Dermis microvascular lymphatic vessel endothelial cell (primary cell): ENCODE data around the gene MST1. TPM values are rescaled to one million over a fixed set of nuclear protein-coding genes. Genes with fewer than 3 reads are reported as not detected.

ENCODE experiments used
- DNase-seq, 2 donors: peaks; one replicate each; pipeline versions ENCODE4 v3.0.0 to v3.0.0-alpha.2; 2010; ENCODE audit warnings: low read depth in 2 of 2
- total RNA-seq: library from RNA; depleted of rRNA; stranded (reverse); fragments of >200 nt; gene quantifications from 2 replicates; pipeline ENCODE4 v1.2.1, GENCODE V29; 2014

The MST1 gene
- total RNA-seq, 1 donor from 2014 or later, result 1.8 TPM

DNA sequence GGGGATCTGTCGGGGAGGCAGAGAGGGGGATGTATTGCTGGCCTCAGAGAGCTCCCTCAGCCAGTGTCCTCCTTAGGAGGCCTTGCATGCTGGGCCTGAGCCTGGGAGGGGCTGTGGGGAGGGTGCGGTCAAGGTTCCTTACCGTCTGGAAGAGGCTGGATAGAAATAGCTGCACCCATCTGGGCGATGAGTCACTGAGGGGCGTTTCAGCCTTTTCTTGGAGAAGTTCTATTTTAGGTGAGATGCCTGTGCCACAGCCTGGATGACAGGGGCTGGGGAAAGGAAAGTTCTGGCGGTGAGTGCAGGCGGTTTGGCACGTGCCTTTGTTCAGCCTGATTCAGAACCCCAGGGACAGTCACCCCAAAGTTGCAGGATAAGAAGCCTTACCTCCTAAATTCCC lies 50.8 kb downstream of the MST1 start:
- no peak for DNase-seq

DNA sequence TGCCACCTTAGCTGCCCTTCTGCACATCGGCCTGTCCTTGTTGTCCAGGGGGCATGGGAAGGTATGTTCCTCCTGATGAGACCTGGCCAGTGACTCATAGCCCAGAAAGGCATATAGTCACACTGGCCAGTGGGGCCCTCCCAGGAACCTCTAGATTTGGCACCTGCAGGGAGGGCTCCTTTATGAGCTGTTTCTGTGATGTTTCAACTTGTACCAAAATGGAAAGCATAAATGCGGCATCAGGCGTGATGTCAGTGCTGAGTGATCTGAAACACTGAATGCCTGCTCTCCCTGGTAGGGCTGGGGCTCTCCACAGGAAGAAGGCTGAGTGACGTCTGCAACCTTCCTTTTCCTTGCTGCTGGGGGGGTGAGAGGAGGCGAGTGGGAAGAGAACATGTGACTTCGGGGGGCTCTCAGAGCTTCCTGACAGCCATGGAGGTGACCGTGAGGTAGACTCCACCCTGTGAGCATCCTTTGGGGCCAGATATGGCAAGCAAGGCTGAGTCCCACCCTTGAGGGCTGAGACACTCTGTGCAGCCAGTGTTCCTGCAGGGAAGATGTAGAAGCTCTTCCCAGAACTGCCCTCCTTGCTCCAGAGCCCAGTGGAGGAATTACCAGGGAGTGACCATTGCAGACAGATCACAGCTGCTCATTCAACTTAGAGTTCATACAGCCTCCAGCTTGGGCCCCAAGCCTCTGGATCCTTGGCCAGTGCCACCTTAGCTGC lies 52.2 kb downstream of the MST1 start:
- no peak for DNase-seq

GRCh38 chr3:49634736-49635135 lies 54.5 kb downstream of the MST1 start:
- no peak for DNase-seq

Other genes with a start within 250 kb of the MST1 start
- gene DAG1, start 219.2 kb downstream of the MST1 start, total RNA-seq, result 26.1 and 32.4 TPM in 2 replicates
- under 0.01 TPM in 2 replicates for gene BSN, start 135.0 kb downstream of the MST1 start, total RNA-seq
- 108 and 118 TPM in 2 replicates for gene APEH, start 15.1 kb downstream of the MST1 start, total RNA-seq
- gene RNF123, start 83 bp upstream of the MST1 start, total RNA-seq, result 18.4 and 28.6 TPM in 2 replicates
- gene AMIGO3, start 30.2 kb upstream of the MST1 start, total RNA-seq, result not detected in 2 replicates
- 20.9 and 28.2 TPM in 2 replicates for gene GMPPB, start 34.5 kb upstream of the MST1 start, total RNA-seq
- 41.1 and 60.8 TPM in 2 replicates for gene IP6K1, start 97.1 kb upstream of the MST1 start, total RNA-seq
- gene CDHR4, start 110.4 kb upstream of the MST1 start, total RNA-seq, result not detected in 2 replicates
- 13.6 and 15.0 TPM in 2 replicates for gene INKA1, start 113.8 kb upstream of the MST1 start, total RNA-seq
- gene UBA7, start 124.5 kb upstream of the MST1 start, total RNA-seq, result 21.6 and 37.4 TPM in 2 replicates
- 1.8 and 3.2 TPM in 2 replicates for gene TRAIP, start 167.1 kb upstream of the MST1 start, total RNA-seq
- gene CAMKV, start 180.4 kb upstream of the MST1 start, total RNA-seq, result not detected in 2 replicates
- 0.13 TPM in 2 replicates for gene MST1R, start 214.4 kb upstream of the MST1 start, total RNA-seq
- 6.5 and 10.0 TPM in 2 replicates for gene MON1A, start 240.3 kb upstream of the MST1 start, total RNA-seq